ENCODE results near the gene KCNK13.
"Not testable (repeated sequence)": the region's sequence is repeated elsewhere in the genome, so short reads cannot be mapped to it uniquely, and the experiment has no call there.

The KCNK13 gene

DNA sequence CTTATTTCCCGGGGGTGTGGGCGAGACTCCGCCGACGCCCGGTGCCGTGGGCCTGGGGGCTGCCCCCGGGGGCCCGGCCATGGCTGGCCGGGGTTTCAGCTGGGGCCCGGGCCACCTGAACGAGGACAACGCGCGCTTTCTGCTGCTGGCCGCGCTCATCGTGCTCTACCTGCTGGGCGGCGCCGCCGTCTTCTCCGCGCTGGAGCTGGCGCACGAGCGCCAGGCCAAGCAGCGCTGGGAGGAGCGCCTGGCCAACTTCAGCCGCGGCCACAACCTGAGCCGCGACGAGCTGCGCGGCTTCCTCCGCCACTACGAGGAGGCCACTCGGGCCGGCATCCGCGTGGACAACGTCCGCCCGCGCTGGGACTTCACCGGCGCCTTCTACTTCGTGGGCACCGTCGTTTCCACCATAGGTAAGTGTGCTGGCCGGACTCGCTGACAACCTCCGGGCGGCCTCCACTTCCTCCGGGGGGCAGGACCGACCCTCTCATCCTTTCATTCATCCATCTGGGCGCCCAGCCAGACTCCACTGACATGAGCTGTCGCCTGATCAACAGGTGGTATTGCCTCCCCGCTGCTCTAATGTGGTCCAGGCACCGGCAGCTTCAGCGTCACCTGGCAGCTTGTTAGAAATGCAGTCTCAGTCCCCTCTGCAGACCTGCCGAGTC lies 467 bp downstream of the KCNK13 start:
- no peak for DNase-seq

DNA sequence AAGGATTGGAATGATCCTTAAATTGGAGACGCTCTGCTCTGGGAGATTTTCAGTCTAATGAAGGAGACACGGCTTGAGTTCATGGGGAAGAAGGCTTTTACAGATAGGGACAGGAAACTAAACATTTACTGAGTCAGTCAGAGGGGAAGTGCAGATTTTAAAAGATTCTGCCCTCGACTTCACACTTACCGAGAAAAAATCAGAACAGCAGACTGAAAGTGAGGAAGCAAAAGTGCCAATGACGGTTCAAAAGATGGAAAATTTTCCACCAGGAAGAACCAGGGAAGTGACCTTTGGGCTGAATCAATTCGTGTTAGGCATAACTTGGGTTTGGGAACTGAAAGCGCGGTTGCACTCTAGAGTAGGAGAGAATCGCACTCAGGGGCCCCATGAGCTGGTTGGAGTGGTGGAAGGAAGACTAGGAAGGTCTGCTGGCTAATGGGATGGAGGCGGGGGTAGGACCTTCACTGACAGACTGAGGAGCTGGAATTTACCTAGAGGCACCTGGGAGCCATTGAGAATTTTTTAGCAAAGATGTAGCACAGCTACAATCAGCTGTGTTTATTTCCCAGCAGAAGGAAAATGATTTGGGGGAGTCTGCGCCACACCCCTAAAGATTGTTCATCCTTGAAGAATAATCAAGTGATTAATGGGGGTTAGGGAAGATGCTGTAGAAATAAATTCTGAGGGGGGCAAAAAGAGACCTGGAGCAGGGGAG lies 1.2 kb downstream of the KCNK13 start:
- DNase-seq, result no peak

GRCh38 chr14:90072350-90072749 lies 10.6 kb downstream of the KCNK13 start:
- no peak for DNase-seq

- no peak for DNase-seq
These were observed 17.8 kb downstream of the KCNK13 start for GRCh38 chr14:90079576-90079975.

GRCh38 chr14:90087433-90087832 lies 25.6 kb downstream of the KCNK13 start:
- DNase-seq, result no peak

GRCh38 chr14:90088176-90088575 lies 26.4 kb downstream of the KCNK13 start:
- no peak for DNase-seq

DNA sequence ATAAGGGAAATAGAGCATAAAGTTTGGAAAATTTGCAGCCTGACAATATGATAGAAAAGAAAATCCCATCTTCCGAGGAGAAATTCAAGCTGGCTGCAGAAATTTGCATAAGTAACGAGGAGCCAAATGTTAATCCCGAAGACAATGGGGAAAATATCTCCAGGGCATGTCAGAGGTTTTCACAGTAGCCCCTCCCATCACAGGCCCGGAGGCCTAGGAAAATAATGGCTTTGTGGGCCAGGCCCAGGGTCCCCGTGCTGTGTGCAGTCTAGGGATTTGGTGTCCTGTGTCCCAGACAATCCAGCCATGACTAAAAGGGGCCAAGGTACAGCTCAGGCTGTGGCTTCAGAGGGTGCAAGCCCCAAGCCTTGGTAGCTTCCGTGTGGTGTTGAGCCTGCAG lies 27.7 kb downstream of the KCNK13 start:
- DNase-seq, result not testable (repeated sequence)

GRCh38 chr14:90091393-90091792 lies 29.6 kb downstream of the KCNK13 start:
- no peak for DNase-seq

GRCh38 chr14:90093942-90094595 lies 32.3 kb downstream of the KCNK13 start:
- no peak for DNase-seq

DNA sequence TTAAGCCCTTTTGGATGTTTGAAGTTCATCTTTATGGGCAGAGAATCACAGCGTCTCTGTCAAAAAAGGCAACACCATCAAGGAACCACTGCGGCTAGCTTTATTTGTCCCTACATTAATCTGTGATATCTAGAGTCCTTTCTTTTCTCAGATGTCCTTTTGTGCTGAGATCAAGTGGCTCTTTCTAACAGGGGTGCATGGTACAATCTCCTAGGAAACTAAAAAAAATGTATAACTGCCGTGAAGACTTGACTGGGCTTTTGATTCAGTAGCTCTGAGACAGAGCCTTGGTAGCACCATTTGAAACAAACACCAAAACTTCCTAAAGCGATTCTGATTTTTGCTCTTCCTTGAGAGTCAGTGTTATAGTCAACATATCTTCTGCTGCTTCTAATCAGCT lies 33.3 kb downstream of the KCNK13 start:
- no peak for DNase-seq

GRCh38 chr14:90096566-90096965 lies 34.8 kb downstream of the KCNK13 start:
- no peak for DNase-seq

- no peak for DNase-seq
These were observed 42.0 kb downstream of the KCNK13 start for GRCh38 chr14:90103808-90104207.

DNA sequence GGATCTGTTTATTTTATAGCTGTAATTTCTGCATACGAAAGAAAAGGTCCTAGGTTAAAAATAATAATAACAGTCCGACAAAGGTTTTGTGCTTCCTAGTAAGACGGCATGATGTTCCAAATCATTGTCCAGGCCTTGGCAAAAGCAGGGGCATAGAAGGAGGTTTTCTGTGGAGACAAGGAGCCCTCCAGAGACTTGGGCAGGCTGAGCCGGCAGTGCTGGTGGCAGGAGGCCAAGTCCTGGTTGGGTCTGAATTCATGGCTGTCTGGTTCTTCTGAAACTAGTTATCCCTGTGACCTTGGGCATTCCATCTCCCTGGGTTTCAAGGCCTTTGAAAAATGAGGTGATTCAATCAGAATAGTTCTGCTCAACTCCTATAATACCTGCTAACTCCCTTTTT lies 44.0 kb downstream of the KCNK13 start:
- DNase-seq, result no peak

DNA sequence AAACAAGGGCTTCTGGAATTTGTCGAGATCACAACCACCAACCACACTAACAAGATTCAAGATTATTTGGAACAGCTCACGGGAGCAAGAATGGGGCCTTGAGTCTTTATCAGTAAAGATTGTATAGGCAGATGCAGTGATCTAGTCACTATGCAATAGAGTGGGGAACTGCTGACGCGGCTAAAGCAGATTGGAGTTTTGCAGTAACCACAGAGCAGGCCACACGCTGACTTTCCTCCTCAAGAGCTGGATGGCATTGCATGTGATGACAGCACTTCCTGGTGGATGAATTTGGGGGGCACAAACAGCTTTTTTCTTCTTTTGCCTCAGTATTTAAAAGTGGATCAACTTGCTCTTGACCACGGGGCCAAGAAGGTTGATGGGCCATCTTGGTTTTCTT lies 46.0 kb downstream of the KCNK13 start:
- DNase-seq, result no peak

- no peak for DNase-seq
These were observed 48.1 kb downstream of the KCNK13 start for GRCh38 chr14:90109858-90110257.

DNA sequence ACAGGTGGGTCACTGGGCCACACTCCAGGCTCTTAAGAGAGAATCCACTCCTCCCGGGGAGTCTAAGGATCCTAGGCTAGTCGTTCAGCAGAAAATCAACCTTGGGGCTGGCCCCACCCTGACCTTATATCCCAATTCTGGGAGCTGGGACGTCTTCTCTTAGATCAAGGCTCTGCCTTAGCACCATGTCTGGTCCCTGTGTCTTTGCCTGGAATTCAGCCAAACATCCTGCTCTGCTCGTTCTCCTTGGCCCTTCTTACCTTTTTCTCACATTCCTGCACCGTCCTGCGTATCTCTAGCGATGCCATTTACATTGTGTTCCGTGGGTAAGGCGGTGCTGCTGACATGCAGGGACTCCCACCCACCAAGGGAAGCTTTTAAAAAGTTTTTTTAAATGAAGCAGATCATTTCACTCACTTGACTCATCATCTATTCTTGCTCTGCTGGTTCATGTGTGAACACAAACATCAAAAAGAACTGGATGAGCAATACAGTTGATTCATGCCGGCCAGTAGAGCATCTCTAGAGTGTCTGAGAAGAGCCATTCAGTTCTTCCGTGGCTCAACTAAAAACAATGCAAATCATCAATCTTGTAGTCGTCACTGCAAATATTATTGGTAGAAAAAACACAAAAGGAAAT lies 50.2 kb downstream of the KCNK13 start:
- no peak for DNase-seq

DNA sequence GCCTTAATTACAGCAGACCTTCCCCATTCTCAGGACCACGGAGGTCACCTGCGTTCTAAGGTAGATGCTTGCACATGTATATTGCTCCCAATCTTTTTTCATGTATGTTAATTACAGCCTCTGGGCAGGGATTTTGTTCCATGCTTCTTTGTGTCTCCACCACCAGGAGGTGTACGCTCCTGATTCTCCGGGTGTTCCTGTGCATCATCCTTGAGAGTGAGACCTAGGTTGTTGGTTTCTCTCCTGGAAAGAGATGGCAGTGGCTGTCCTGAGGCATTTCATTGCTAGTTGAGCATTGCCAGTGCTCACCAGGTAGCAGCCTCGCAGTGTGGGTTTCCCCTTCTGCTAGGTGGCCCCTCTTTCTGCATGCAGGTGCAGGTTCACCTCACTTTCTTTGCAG lies 52.8 kb downstream of the KCNK13 start:
- DNase-seq, result no peak

DNA sequence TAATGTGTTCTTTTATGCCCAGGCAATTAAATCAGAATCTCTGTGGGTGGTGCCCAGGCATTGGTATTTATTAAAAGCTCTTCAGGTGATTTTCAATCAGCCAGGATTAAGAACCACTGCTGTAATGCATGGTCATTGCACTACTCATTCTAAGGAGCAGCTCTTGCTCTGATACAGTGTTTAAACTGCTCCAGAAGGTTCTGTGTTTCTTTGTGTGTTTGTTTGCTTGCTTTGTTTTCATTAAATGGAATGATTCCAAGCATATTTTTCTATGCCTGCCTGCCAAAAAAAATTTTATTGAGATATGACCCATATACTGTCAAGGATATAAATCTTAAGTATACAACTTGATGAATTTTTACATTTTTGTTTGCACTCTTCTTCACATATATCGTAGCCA lies 54.0 kb downstream of the KCNK13 start:
- DNase-seq, result no peak

GRCh38 chr14:90116444-90116843 lies 54.6 kb downstream of the KCNK13 start:
- no peak for DNase-seq

DNA sequence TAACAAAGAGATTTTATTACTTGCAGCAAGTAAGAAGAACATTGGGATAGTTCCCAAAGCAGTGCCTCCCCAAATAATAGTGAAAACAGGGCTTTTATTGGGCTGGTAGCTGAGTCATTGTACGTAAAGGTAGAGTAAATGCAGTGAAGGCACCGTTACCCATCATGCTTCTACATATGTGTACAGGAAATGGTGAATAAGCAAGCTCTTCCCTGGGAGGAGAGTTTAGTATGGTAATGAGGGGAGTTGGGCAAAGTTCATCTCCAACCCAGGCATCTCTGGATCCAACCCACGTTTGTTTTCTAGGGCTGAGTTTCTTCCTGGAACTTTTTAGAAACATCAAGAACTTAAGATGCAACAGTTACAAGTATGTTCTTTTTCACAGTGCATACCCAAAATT lies 56.2 kb downstream of the KCNK13 start:
- DNase-seq, result no peak

- no peak for DNase-seq
These were observed 64.5 kb downstream of the KCNK13 start for GRCh38 chr14:90126260-90126659.

GRCh38 chr14:90132821-90133570 lies 71.2 kb downstream of the KCNK13 start:
- DNase-seq, result no peak

- DNase-seq, result no peak
These were observed 75.1 kb downstream of the KCNK13 start for GRCh38 chr14:90136904-90137303.
